GM18499 (cell line): Measurements from ENCODE around the gene CDC42SE2.
"Not testable (repeated sequence)": the region's sequence is repeated elsewhere in the genome, so short reads cannot be mapped to it uniquely, and the experiment has no call there.

Experiments used
- ATAC-seq: cut with Tn5 transposase; IDR thresholded peaks from one replicate; pipeline ENCODE4 v1.9.1; 2021; ENCODE audit warnings: moderate number of reproducible peaks; ENCODE audit not compliant: insufficient read depth, unreplicated experiment

CDC42SE2 gene

DNA sequence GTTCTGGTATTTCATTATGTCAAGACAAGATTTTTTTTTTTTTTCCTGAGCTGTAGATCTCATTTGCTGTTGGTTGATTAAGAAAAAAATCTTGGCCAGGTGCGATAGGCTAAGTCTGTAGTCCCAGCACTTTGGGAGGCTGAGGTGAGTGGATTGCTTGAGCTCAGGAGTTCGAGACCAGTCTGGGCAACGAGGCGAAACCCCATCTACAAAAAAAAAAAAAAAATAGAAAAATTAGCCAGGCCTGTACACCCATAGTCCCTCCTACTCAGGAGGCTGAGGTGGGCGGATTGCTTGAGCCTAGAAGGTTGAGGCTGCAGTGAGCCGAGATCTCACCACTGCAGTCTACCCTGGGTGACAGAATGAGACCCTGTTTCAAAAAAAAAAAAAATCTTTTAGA is 12.2 kb downstream of the CDC42SE2 start:
- no peak for ATAC-seq

DNA sequence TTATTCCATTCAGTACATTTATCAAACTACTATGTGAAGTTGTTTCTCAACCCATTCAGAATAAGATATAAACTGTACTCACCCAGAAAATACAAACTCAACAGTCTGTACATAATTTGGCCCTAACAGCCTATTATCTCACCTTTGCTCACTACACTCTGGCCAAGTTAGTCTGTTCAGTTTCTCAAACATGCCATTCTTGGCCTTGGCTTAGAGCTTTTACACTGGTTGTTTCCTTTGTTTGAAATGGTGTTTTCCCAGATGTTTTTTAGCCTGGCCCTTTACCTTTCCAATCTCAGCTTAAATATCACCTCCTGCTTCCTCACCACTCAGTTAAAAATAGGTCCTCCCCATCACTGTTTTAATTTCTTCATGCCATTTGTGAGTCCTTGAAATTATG is 13.6 kb downstream of the CDC42SE2 start:
- ATAC-seq: no peak

GRCh38 chr5:131277875-131278740 is 14.3 kb downstream of the CDC42SE2 start:
- ATAC-seq: no peak

DNA sequence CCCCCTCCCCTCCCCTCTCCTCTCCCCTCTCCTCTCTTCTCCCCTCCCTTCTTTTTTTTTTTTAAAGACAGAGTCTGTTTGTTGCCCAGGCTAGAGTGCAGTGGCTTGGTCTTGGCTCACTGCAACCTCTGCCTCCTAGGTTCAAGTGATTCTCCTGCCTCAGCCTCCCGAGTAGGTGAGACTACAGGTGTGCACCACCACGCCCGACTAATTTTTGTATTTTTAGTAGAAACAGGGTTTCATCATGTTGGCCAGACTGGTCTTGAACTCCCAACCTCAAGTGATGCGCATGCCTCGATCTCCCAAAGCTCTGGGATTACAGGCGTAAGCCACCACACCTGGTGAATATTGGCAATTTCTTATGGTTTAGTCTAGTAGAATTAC is 14.9 kb downstream of the CDC42SE2 start:
- ATAC-seq: not testable (repeated sequence)

- ATAC-seq: no peak
These were observed 15.4 kb downstream of the CDC42SE2 start for GRCh38 chr5:131279204-131279603.

GRCh38 chr5:131280417-131280816 is 16.6 kb downstream of the CDC42SE2 start:
- ATAC-seq: no peak

DNA sequence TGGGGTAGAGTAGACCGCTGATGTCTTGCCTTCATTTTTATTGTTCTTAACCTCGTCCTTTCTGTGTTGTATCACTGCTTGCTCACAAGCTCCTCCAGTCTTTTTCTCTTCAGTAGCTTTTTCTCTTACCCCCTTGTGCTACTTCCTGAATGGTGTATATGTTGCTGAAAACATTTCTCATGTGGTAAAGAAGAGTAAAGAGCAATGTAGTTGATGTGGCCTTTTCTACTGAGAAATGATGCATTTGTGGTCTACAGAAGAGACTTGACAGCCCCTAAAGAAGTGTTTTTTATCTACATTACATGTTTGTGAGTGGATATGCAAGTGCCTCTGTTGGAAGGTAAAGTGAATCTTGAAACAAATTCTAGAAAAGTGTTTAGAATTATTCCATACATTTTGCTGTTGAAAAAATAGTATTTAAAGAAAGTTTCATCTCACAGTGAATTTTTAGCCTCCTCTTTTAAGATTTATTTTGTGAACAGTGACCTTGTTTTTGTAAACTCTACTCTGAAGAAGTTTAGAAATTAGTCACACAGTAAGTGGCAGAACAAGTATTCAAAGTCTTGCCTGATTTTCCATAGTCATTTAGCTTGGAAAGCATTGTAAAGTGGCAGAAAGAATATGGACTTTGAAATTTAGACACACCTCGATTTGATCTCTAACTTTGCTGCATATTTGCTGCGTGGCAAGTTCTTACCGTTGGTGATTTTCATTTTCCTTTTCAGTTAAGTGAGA is 17.4 kb downstream of the CDC42SE2 start:
- ATAC-seq: no peak

DNA sequence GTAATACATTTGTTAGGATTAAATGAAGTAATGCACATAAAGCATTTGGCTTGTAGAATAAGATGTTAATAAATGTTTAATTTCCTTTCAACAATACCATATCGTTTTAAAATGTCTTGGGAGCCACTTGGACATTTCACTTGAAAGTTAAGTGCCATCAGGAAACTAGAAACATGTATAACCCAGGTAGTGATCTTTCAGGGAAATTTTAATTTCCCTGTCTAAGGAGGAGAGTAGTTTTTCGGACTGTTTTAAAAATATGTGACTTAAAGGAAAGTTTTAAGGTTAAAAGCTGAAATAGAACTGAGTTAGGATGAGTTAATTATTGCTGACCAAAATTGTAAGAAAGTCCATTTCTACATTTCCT is 18.0 kb downstream of the CDC42SE2 start:
- ATAC-seq: no peak

GRCh38 chr5:131282235-131282634 is 18.4 kb downstream of the CDC42SE2 start:
- ATAC-seq: no peak

DNA sequence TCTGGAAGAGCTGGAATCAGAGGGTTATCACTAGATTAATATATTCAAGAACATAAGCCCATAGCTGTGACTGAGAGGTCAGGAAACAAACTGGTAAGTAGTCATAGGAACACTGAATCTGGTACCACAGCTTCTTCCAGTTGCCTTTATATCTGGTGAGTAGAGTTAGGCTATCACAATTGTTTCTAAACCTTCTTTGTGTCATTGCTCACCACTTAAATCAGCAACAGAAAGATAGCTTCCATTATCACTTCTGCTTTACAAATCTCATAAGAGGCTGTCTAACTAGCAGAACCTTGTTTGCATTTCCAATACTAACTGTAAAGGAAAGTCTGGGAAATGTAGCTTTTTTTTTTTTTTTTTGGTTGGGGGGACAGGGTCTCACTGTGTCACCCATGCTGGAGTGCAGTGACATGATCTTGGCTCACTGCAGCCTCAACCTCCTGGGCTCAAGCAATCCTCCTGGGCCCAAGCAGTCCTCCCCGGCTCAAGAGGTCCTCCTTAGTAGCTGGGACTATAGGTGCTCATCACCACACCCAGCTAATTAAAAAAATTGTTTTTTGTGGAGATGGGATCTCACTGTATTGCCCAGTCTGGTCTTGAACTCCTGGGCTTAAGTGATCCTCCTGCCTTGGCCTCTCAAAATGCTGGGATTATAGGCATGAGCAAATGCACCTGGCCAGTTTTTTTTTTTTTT is 22.0 kb downstream of the CDC42SE2 start:
- no peak for ATAC-seq

DNA sequence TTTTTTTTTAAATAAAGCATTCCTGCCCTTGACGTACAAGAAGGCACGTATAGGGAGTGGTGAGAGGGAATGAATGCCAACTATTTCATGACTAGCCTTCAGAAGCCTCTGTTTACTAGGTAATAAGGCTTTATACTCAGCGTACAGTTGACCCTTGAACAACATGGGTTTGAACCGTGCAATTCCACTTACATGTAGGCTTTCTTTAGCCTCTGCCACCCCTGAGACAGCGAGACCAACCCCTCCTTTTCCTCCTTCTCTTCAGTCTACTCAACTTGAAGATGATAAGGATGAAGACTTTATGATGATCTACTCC is 22.5 kb downstream of the CDC42SE2 start:
- no peak for ATAC-seq

GRCh38 chr5:131288328-131288727 is 24.5 kb downstream of the CDC42SE2 start:
- no peak for ATAC-seq

GRCh38 chr5:131289738-131290137 is 25.9 kb downstream of the CDC42SE2 start:
- no peak for ATAC-seq

DNA sequence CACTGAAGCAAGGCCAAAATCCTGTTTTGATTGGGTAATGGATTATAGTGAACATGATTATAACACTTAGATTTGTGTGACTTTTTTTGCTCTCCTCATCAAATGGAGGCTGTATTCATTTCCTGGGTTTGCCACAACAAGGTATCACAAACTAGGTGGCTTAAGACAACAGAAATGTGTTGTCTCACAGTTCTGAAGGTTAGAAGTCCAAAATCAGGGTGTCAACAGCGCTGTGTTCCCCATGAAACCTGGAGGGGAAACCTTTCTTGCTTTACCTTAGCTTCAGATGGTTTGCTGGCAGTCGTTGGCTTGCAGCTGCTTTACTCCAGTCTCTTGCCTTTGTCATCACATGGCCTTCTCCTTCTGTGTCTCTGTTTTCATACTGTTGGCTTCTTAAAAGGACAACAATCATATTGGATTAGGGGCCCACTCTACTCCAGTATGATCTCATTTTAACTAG is 32.4 kb downstream of the CDC42SE2 start:
- ATAC-seq: no peak

GRCh38 chr5:131297886-131298285 is 34.0 kb downstream of the CDC42SE2 start:
- no peak for ATAC-seq

DNA sequence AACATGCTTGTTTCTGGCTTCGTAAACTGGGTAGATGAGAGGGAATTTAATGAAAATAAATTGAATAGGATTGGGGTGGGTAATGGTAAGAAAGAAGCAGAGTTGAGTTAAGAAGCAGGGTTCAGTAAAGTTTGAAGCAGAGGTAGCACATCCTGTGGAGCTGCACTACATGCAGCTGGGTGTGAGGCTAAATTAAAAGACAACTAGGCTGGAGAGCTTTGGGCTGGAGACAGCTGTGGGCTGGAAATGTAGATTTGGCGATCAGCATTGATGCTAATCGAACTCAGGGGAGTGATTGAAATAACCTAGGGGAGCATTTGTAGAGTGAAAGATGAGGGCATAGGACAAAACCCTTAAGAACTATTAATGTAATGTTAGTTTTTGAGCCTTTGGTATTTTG is 35.6 kb downstream of the CDC42SE2 start:
- ATAC-seq: no peak

GRCh38 chr5:131302506-131302905 is 38.7 kb downstream of the CDC42SE2 start:
- ATAC-seq: no peak

DNA sequence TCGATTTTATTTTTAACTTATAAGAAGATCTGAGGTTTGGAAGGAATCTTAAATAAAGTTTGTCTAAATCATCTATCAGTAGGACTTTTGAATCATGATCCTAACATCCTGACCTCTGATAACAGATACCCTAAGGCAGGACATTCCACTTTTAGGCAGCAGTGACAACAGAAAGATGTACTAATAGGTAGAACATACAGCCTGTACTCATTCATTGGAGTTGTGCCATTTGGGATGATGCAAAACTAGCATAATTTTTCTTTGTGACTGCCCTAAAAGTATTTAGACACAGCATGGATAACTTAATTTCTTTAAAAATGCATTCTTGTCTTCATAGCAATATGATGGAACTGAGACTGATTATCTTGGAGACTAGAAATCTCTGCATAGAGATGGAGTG is 39.7 kb downstream of the CDC42SE2 start:
- ATAC-seq: no peak

DNA sequence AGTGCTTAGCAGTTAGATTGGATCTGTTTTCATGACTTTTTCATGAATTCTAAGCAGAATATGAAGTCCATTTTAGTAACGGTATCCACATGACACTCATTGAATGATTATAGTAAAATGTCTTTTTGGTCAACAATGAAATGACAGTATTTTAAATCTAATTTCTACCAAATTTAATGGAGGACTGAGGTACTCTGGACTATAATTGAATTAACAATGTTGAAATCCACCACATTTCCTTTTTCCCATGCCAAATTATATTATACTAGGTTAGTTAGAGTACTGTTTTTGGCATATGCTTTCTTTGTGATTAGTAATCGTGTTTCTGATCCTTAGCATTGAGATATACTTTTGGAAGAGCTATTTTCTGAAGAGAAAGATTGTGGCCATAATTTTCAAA is 40.6 kb downstream of the CDC42SE2 start:
- ATAC-seq: no peak

DNA sequence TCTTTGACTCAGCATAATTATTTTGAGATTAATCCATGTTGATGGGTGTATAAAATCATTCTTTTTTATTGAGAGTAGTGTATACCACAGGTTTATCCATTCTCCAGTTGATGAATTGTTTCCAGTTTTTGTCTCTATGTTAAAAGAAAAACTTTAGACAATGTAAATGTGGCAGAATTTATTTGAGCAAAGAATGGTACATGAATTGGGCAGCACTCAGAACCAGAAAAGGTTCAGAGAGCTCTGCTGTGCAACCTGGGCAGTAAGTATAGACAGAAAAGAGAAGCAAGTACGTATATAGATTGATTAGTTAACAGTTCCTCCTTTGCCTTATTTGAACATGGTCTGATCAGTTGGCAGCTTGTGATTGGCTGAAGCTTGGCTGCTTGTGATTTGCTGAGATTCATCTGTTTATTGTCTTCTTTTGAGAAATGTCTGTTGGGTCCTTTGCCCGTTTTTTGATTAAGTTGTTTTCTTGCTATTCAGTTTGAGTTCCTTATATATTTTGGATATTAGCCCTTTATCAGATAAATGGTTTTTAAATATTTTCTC is 41.4 kb downstream of the CDC42SE2 start:
- no peak for ATAC-seq

DNA sequence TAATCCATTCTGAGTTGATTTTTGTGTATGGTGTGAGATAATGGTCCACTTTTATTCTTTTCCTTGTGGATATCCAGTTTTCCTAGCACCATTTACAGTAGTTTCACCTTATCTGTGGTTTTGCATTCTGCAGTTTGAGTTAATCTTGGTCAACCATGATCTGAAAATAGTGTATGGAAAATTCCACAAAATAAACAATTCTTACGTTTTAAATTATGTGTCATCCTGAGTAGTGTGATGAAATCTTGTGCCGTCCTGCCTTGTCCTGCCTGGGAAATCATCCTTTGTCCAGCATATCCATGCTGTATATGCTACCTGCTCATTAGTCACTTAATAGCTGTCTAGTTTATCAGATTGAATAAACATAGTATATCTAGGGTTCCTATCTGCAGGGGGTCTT is 42.1 kb downstream of the CDC42SE2 start:
- no peak for ATAC-seq
